ENCODE results near the gene SLC39A3. TPM values are rescaled to one million over a fixed set of nuclear protein-coding genes. Genes with fewer than 3 reads are reported as not detected.

SLC39A3 gene
- total and polyA plus RNA-seq, 4 donors, result 22.4 to 56.5 (median 42.7) TPM

- Histone ChIP-seq H3K4me3 (ENCODE audit: low read depth, low read length) (no peak overlapping the region), H3K27ac (ENCODE audit: low read depth, low read length) (no peak overlapping the region), H3K27me3 (ENCODE audit: control insufficient read depth, insufficient read depth, low read length) (no peaks in the 10 kb centered on the region), H3K36me3 (ENCODE audit: control insufficient read depth, insufficient read depth, low read length) (peaks cover 81% of the 10 kb centered on the region), H3K9me3 (ENCODE audit: control insufficient read depth, insufficient read depth, low read length) (no peaks in the 10 kb centered on the region), H3K4me1 (ENCODE audit: control insufficient read depth, insufficient read depth, low read length) (peaks cover 6% of the 10 kb centered on the region)
- WGBS (ENCODE audit: insufficient coverage), result 96% methylated on average over 35 of the region's 38 CpGs
- DNase-seq (ENCODE audit: low read depth in 4 of 6, low spot score in 6 of 6), result no peak
These were observed 6.9 kb downstream of the SLC39A3 start for GRCh38 chr19:2732883-2733282.

GRCh38 chr19:2732157-2732725 is 7.6 kb downstream of the SLC39A3 start:
- Histone ChIP-seq H3K36me3 (ENCODE audit: control insufficient read depth, insufficient read depth, low read length) (peaks cover 81% of the 10 kb centered on the region), H3K4me1 (ENCODE audit: control insufficient read depth, insufficient read depth, low read length) (peaks cover 8% of the 10 kb centered on the region), H3K9me3 (ENCODE audit: control insufficient read depth, insufficient read depth, low read length) (no peaks in the 10 kb centered on the region), H3K4me3 (ENCODE audit: low read depth, low read length) (no peak overlapping the region), H3K27me3 (ENCODE audit: control insufficient read depth, insufficient read depth, low read length) (peaks cover 5% of the 10 kb centered on the region), H3K27ac (ENCODE audit: low read depth, low read length) (no peak overlapping the region)
- no peak for DNase-seq (ENCODE audit: low read depth in 4 of 6, low spot score in 6 of 6)
- 97% methylated on average over 23 of the region's 33 CpGs for WGBS (ENCODE audit: insufficient coverage)

GRCh38 chr19:2731181-2731995 is 8.4 kb downstream of the SLC39A3 start:
- Histone ChIP-seq H3K36me3 (ENCODE audit: control insufficient read depth, insufficient read depth, low read length) (peaks cover 72% of the 10 kb centered on the region), H3K9me3 (ENCODE audit: control insufficient read depth, insufficient read depth, low read length) (no peaks in the 10 kb centered on the region), H3K4me3 (ENCODE audit: low read depth, low read length) (no peak overlapping the region), H3K27ac (ENCODE audit: low read depth, low read length) (no peak overlapping the region), H3K4me1 (ENCODE audit: control insufficient read depth, insufficient read depth, low read length) (peaks cover 14% of the 10 kb centered on the region), H3K27me3 (ENCODE audit: control insufficient read depth, insufficient read depth, low read length) (peaks cover 13% of the 10 kb centered on the region)
- 72% methylated on average over 41 of the region's 41 CpGs for WGBS (ENCODE audit: insufficient coverage)
- DNase-seq (ENCODE audit: low read depth in 4 of 6, low spot score in 6 of 6), result no peak

- H3K27me3 ChIP-seq (ENCODE audit: control insufficient read depth, insufficient read depth, low read length), result peaks cover 16% of the 10 kb centered on the region
- H3K9me3 ChIP-seq (ENCODE audit: control insufficient read depth, insufficient read depth, low read length), result no peaks in the 10 kb centered on the region
- DNase-seq (ENCODE audit: low read depth in 4 of 6, low spot score in 6 of 6), result no peak
- no peak overlapping the region for H3K27ac ChIP-seq (ENCODE audit: low read depth, low read length)
- 88% methylated on average over 24 of the region's 26 CpGs for WGBS (ENCODE audit: insufficient coverage)
- peaks cover 14% of the 10 kb centered on the region for H3K4me1 ChIP-seq (ENCODE audit: control insufficient read depth, insufficient read depth, low read length)
- H3K4me3 ChIP-seq (ENCODE audit: low read depth, low read length), result no peak overlapping the region
- peaks cover 60% of the 10 kb centered on the region for H3K36me3 ChIP-seq (ENCODE audit: control insufficient read depth, insufficient read depth, low read length)
These were observed 9.6 kb downstream of the SLC39A3 start for GRCh38 chr19:2729943-2730818.

- peaks cover 16% of the 10 kb centered on the region for H3K27me3 ChIP-seq (ENCODE audit: control insufficient read depth, insufficient read depth, low read length)
- peaks cover 8% of the 10 kb centered on the region for H3K4me1 ChIP-seq (ENCODE audit: control insufficient read depth, insufficient read depth, low read length)
- no peak overlapping the region for H3K4me3 ChIP-seq (ENCODE audit: low read depth, low read length)
- no peaks in the 10 kb centered on the region for H3K9me3 ChIP-seq (ENCODE audit: control insufficient read depth, insufficient read depth, low read length)
- H3K27ac ChIP-seq (ENCODE audit: low read depth, low read length), result no peak overlapping the region
- no peak for DNase-seq (ENCODE audit: low read depth in 4 of 6, low spot score in 6 of 6)
- H3K36me3 ChIP-seq (ENCODE audit: control insufficient read depth, insufficient read depth, low read length), result peaks cover 47% of the 10 kb centered on the region
- 93% methylated on average over 19 of the region's 23 CpGs for WGBS (ENCODE audit: insufficient coverage)
These were observed 10.9 kb downstream of the SLC39A3 start for GRCh38 chr19:2728783-2729387.

- Histone ChIP-seq H3K4me3 (ENCODE audit: low read depth, low read length) (no peak overlapping the region), H3K4me1 (ENCODE audit: control insufficient read depth, insufficient read depth, low read length) (peaks cover 18% of the 10 kb centered on the region), H3K36me3 (ENCODE audit: control insufficient read depth, insufficient read depth, low read length) (peaks cover 34% of the 10 kb centered on the region), H3K27me3 (ENCODE audit: control insufficient read depth, insufficient read depth, low read length) (peaks cover 16% of the 10 kb centered on the region), H3K27ac (ENCODE audit: low read depth, low read length) (no peak overlapping the region), H3K9me3 (ENCODE audit: control insufficient read depth, insufficient read depth, low read length) (no peaks in the 10 kb centered on the region)
- DNase-seq (ENCODE audit: low read depth in 4 of 6, low spot score in 6 of 6), result no peak
- 62% methylated on average over 16 of the region's 16 CpGs for WGBS (ENCODE audit: insufficient coverage)
These were observed 12.2 kb downstream of the SLC39A3 start for GRCh38 chr19:2727640-2727944.

- peaks cover 29% of the 10 kb centered on the region for H3K36me3 ChIP-seq (ENCODE audit: control insufficient read depth, insufficient read depth, low read length)
- H3K27me3 ChIP-seq (ENCODE audit: control insufficient read depth, insufficient read depth, low read length), result peaks cover 21% of the 10 kb centered on the region
- no peak for DNase-seq (ENCODE audit: low read depth in 4 of 6, low spot score in 6 of 6)
- no peak overlapping the region for H3K27ac ChIP-seq (ENCODE audit: low read depth, low read length)
- no peak overlapping the region for H3K4me3 ChIP-seq (ENCODE audit: low read depth, low read length)
- no peaks in the 10 kb centered on the region for H3K9me3 ChIP-seq (ENCODE audit: control insufficient read depth, insufficient read depth, low read length)
- 21% methylated on average over 19 of the region's 26 CpGs for WGBS (ENCODE audit: insufficient coverage)
- H3K4me1 ChIP-seq (ENCODE audit: control insufficient read depth, insufficient read depth, low read length), result peaks cover 23% of the 10 kb centered on the region
These were observed 12.7 kb downstream of the SLC39A3 start for GRCh38 chr19:2726904-2727639.

- 81% methylated on average over 12 of the region's 15 CpGs for WGBS (ENCODE audit: insufficient coverage)
- H3K4me1 ChIP-seq (ENCODE audit: control insufficient read depth, insufficient read depth, low read length), result peaks cover 30% of the 10 kb centered on the region
- H3K27ac ChIP-seq (ENCODE audit: low read depth, low read length), result no peak overlapping the region
- H3K36me3 ChIP-seq (ENCODE audit: control insufficient read depth, insufficient read depth, low read length), result peaks cover 21% of the 10 kb centered on the region
- H3K4me3 ChIP-seq (ENCODE audit: low read depth, low read length), result no peak overlapping the region
- peaks cover 21% of the 10 kb centered on the region for H3K27me3 ChIP-seq (ENCODE audit: control insufficient read depth, insufficient read depth, low read length)
- H3K9me3 ChIP-seq (ENCODE audit: control insufficient read depth, insufficient read depth, low read length), result no peaks in the 10 kb centered on the region
- no peak for DNase-seq (ENCODE audit: low read depth in 4 of 6, low spot score in 6 of 6)
These were observed 13.5 kb downstream of the SLC39A3 start for GRCh38 chr19:2726160-2726855.

Measured in spinal cord (tissue), 10 donors.